Hypothalamus (tissue), 51 donors: ENCODE data around the gene ADO.
A peak's percentile ranks its signal among the peaks of the same experiment; 100 is the strongest.

Experiments used
- DNase-seq, 51 donors: peaks; one replicate each; lab custom pipeline; 2025; lab: John Stamatoyannopoulos, UW

Gene ADO

GRCh38 chr10:62790571-62790970 is 13.9 kb upstream of the ADO start:
- DNase-seq, result no peak

- DNase-seq, result no peak
These were observed 12.3 kb upstream of the ADO start for GRCh38 chr10:62792261-62792660.

- DNase-seq, result no peak
These were observed 10.2 kb upstream of the ADO start for GRCh38 chr10:62794306-62794705.

- no peak for DNase-seq
These were observed 9.4 kb upstream of the ADO start for GRCh38 chr10:62795100-62795499.

- no peak for DNase-seq
These were observed 8.8 kb upstream of the ADO start for GRCh38 chr10:62795762-62796161.

- DNase-seq, result no peak
These were observed 7.6 kb upstream of the ADO start for GRCh38 chr10:62796896-62797295.

- no peak for DNase-seq
These were observed 2.6 kb upstream of the ADO start for GRCh38 chr10:62801871-62802270.

- DNase-seq, result no peak
These were observed 680 bp upstream of the ADO start for GRCh38 chr10:62803724-62804355.

GRCh38 chr10:62805231-62806099 is 945 bp downstream of the ADO start:
- peak in 22 of 51 donors; percentile 20 to 82 (median 52) for DNase-seq

- no peak for DNase-seq
These were observed 1.7 kb downstream of the ADO start for GRCh38 chr10:62806251-62806650.

GRCh38 chr10:62810156-62810902 is 5.8 kb downstream of the ADO start:
- DNase-seq, result no peak

- no peak for DNase-seq
These were observed 6.8 kb downstream of the ADO start for GRCh38 chr10:62811159-62811875.

GRCh38 chr10:62812672-62813439 is 8.3 kb downstream of the ADO start:
- no peak for DNase-seq

GRCh38 chr10:62813453-62813852 is 8.9 kb downstream of the ADO start:
- DNase-seq, result no peak

- DNase-seq, result no peak
These were observed 9.5 kb downstream of the ADO start for GRCh38 chr10:62813981-62814380.

- no peak for DNase-seq
These were observed 10.3 kb downstream of the ADO start for GRCh38 chr10:62814756-62815380.

GRCh38 chr10:62815381-62816075 is 11.0 kb downstream of the ADO start:
- no peak for DNase-seq

GRCh38 chr10:62816076-62816330 is 11.5 kb downstream of the ADO start:
- DNase-seq, result no peak
